K562 (cell line): Measurements from ENCODE around the gene PRDX1. TPM values are rescaled to one million over a fixed set of nuclear protein-coding genes. Genes with fewer than 3 reads are reported as not detected.

ENCODE experiments used
- BCL6 ChIP-seq: fragments of 250-450 bp; sonication (Bioruptor Pico); IDR thresholded peaks from 2 replicates; pipeline ENCODE4 v1.4.0; 2020
- FOXP1 ChIP-seq: sonication (generic); formaldehyde crosslinking; IDR thresholded peaks from 2 replicates; pipeline ENCODE4 v1.8.0; 2022; ENCODE audit warnings: mild to moderate bottlenecking, missing genetic modification reagents
- GTF2F1 ChIP-seq: IDR thresholded peaks from 2 replicates; pipeline ENCODE4 v1.6.1; 2011; ENCODE audit warnings: low read depth, low read length, improper control_type of control experiment
- JUND ChIP-seq, 2 experiments: IDR thresholded peaks; 2 replicates in 1 of 2; 3 replicates in 1 of 2; pipeline ENCODE4 v1.6.1; 2011; ENCODE audit warnings: borderline replicate concordance in 2 of 2, low read depth in 2 of 2, low read length in 2 of 2, improper control_type of control experiment in 1 of 2, missing biosample characterization in 1 of 2, missing genetic modification characterization in 1 of 2, missing genetic modification reagents in 1 of 2
- MCM7 ChIP-seq, 2 experiments: fragments of 450-650 bp; IDR thresholded peaks; 2 replicates each; pipeline ENCODE4 v1.6.1; 2016 to 2018
- SAP30 ChIP-seq: fragments of 200-600 bp; sonication (generic); IDR thresholded peaks from 2 replicates; pipeline ENCODE4 v1.6.1; 2012; ENCODE audit warnings: borderline replicate concordance, low read depth, mild to moderate bottlenecking, moderate library complexity, low read length, control low read depth, inconsistent platforms; ENCODE audit not compliant: insufficient read depth, poor library complexity, severe bottlenecking
- SOX6 ChIP-seq: fragments of 450-650 bp; IDR thresholded peaks from 2 replicates; pipeline ENCODE4 v1.6.1; 2014; ENCODE audit warnings: mild to moderate bottlenecking
- ZBTB1 ChIP-seq: sonication (generic); formaldehyde crosslinking; IDR thresholded peaks from 2 replicates; pipeline ENCODE4 v1.8.1; 2023; ENCODE audit warnings: missing genetic modification reagents, low read depth, mild to moderate bottlenecking, borderline replicate concordance
- ZNF24 ChIP-seq: fragments of 450-650 bp; IDR thresholded peaks from 2 replicates; pipeline ENCODE4 v1.6.1; 2016
- polyA plus RNA-seq, 8 experiments: library from polyadenylated mRNA; depleted of rRNA in 4 of 8; stranded (reverse) in 5 of 8; unstranded in 3 of 8; fragments of >200 nt; fragmentation: Nextera tagmentation in 2 of 8; fragmentation: Illumina TruSeq in 1 of 8; extraction: Ambion mirVana in 2 of 8; extraction: Trizol in 1 of 8; gene quantifications; 2 replicates each; pipeline versions ENCODE4 v1.2.1 to v1.2.3, GENCODE V29; 2011 to 2014; ENCODE audit warnings: inconsistent platforms in 1 of 8, missing spikeins in 1 of 8
- total RNA-seq, 7 experiments: library from RNA; depleted of rRNA in 6 of 7; stranded (reverse); fragments of >200 nt in 6 of 7; fragmentation: Illumina TruSeq in 2 of 7; extraction: Trizol in 2 of 7; gene quantifications; 2 replicates each; pipeline versions ENCODE4 v1.2.1 to v1.2.3, GENCODE V29; 2011 to 2021; ENCODE audit warnings: low replicate concordance in 1 of 7
- TF ChIP-seq, protein P1 (sequence below): fragments of 450-650 bp; IDR thresholded peaks from 2 replicates; pipeline ENCODE4 v1.6.1; 2016; ENCODE audit warnings: mild to moderate bottlenecking, moderate library complexity
- TF ChIP-seq, protein P2 (sequence below): fragments of 450-650 bp; IDR thresholded peaks from 2 replicates; pipeline ENCODE4 v1.6.1; 2014; ENCODE audit warnings: low read depth, mild to moderate bottlenecking, moderate library complexity, borderline replicate concordance

PRDX1 gene
- total and polyA plus RNA-seq, 9 of the 15 experiments (the other 6 are each of a cell fraction or from before 2014, with no cell fraction given), result 748 to 2,388 (median 1,045) TPM

DNA sequence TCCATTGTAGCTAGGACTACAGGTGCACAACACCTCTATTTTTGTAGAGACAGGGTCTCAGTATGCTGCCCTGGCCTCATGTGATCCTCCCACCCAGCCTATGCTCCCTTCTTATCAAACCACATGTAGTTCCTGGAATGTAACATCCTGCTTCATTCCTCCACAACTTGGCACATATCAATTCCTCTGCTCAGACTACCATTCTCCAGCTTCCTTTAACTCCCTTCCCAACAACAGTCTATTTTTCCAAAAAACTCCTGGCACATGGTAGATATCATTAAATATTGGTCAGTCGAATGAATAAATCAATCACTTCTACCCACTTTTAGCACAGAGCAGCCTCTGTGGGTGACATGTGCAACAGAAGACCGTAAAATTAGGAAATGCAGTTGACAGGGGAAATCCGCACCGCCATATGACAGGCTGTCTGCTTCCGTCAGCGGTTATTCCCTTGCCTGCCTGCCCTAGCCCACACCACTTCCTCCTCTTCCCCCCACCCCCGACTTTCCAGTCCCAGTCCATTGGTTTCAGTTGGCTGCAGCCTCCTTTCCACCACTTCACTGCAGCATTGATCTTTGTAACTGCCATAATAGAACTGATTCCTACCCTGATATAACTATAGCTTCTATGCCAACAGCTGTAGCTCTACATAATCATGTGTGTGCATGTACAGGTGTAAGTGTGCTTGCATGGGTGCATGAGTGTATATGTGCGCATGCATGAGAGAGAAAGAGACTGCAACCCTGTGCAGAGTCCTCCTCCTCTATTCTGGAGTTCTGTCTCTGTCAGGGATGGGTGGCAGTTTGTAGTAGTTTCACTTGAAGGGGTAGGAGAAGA lies 22.1 kb upstream of the PRDX1 start (continued):
- no peak for TF ChIP-seq JUND (IDR thresholded peaks at IDR 0.05; ENCODE audit: borderline replicate concordance, low read depth, low read length)
- no peak; the same call in 2 of the 3 replicates for TF ChIP-seq JUND (tag; IDR thresholded peaks at IDR 0.05; ENCODE audit: borderline replicate concordance, low read depth, low read length)
- TF ChIP-seq FOXP1 (CRISPR knock-in tag), result no peak
- TF ChIP-seq SOX6, result no peak
- no peak for TF ChIP-seq ZNF24
- no peak for TF ChIP-seq ZBTB1 (CRISPR knock-in tag)
- TF ChIP-seq SAP30, result no peak
- TF ChIP-seq BCL6 (CRISPR knock-in tag), result no peak
- TF ChIP-seq, protein P1, sequence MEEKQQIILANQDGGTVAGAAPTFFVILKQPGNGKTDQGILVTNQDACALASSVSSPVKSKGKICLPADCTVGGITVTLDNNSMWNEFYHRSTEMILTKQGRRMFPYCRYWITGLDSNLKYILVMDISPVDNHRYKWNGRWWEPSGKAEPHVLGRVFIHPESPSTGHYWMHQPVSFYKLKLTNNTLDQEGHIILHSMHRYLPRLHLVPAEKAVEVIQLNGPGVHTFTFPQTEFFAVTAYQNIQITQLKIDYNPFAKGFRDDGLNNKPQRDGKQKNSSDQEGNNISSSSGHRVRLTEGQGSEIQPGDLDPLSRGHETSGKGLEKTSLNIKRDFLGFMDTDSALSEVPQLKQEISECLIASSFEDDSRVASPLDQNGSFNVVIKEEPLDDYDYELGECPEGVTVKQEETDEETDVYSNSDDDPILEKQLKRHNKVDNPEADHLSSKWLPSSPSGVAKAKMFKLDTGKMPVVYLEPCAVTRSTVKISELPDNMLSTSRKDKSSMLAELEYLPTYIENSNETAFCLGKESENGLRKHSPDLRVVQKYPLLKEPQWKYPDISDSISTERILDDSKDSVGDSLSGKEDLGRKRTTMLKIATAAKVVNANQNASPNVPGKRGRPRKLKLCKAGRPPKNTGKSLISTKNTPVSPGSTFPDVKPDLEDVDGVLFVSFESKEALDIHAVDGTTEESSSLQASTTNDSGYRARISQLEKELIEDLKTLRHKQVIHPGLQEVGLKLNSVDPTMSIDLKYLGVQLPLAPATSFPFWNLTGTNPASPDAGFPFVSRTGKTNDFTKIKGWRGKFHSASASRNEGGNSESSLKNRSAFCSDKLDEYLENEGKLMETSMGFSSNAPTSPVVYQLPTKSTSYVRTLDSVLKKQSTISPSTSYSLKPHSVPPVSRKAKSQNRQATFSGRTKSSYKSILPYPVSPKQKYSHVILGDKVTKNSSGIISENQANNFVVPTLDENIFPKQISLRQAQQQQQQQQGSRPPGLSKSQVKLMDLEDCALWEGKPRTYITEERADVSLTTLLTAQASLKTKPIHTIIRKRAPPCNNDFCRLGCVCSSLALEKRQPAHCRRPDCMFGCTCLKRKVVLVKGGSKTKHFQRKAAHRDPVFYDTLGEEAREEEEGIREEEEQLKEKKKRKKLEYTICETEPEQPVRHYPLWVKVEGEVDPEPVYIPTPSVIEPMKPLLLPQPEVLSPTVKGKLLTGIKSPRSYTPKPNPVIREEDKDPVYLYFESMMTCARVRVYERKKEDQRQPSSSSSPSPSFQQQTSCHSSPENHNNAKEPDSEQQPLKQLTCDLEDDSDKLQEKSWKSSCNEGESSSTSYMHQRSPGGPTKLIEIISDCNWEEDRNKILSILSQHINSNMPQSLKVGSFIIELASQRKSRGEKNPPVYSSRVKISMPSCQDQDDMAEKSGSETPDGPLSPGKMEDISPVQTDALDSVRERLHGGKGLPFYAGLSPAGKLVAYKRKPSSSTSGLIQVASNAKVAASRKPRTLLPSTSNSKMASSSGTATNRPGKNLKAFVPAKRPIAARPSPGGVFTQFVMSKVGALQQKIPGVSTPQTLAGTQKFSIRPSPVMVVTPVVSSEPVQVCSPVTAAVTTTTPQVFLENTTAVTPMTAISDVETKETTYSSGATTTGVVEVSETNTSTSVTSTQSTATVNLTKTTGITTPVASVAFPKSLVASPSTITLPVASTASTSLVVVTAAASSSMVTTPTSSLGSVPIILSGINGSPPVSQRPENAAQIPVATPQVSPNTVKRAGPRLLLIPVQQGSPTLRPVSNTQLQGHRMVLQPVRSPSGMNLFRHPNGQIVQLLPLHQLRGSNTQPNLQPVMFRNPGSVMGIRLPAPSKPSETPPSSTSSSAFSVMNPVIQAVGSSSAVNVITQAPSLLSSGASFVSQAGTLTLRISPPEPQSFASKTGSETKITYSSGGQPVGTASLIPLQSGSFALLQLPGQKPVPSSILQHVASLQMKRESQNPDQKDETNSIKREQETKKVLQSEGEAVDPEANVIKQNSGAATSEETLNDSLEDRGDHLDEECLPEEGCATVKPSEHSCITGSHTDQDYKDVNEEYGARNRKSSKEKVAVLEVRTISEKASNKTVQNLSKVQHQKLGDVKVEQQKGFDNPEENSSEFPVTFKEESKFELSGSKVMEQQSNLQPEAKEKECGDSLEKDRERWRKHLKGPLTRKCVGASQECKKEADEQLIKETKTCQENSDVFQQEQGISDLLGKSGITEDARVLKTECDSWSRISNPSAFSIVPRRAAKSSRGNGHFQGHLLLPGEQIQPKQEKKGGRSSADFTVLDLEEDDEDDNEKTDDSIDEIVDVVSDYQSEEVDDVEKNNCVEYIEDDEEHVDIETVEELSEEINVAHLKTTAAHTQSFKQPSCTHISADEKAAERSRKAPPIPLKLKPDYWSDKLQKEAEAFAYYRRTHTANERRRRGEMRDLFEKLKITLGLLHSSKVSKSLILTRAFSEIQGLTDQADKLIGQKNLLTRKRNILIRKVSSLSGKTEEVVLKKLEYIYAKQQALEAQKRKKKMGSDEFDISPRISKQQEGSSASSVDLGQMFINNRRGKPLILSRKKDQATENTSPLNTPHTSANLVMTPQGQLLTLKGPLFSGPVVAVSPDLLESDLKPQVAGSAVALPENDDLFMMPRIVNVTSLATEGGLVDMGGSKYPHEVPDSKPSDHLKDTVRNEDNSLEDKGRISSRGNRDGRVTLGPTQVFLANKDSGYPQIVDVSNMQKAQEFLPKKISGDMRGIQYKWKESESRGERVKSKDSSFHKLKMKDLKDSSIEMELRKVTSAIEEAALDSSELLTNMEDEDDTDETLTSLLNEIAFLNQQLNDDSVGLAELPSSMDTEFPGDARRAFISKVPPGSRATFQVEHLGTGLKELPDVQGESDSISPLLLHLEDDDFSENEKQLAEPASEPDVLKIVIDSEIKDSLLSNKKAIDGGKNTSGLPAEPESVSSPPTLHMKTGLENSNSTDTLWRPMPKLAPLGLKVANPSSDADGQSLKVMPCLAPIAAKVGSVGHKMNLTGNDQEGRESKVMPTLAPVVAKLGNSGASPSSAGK, result peak; percentile 21; the same call in 1 of the 2 replicates
- TF ChIP-seq MCM7 (IDR thresholded peaks at IDR 0.05), result no peak
- TF ChIP-seq, protein P2, sequence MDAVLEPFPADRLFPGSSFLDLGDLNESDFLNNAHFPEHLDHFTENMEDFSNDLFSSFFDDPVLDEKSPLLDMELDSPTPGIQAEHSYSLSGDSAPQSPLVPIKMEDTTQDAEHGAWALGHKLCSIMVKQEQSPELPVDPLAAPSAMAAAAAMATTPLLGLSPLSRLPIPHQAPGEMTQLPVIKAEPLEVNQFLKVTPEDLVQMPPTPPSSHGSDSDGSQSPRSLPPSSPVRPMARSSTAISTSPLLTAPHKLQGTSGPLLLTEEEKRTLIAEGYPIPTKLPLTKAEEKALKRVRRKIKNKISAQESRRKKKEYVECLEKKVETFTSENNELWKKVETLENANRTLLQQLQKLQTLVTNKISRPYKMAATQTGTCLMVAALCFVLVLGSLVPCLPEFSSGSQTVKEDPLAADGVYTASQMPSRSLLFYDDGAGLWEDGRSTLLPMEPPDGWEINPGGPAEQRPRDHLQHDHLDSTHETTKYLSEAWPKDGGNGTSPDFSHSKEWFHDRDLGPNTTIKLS, result no peak
- no peak for TF ChIP-seq GTF2F1
